Inflammatory macrophage treated with lipopolysaccharide for 4 hours (primary cell): ENCODE measurements around the gene GGNBP2.
"Not testable (repeated sequence)": the region's sequence is repeated elsewhere in the genome, so short reads cannot be mapped to it uniquely, and the experiment has no call there.

Source experiments
- DNase-seq: peaks from one replicate; pipeline ENCODE4 v3.0.0-alpha.2; 2020

The GGNBP2 gene

GRCh38 chr17:36602924-36603384, 58.2 kb downstream of the GGNBP2 start:
- peak; percentile 61 for DNase-seq

DNA sequence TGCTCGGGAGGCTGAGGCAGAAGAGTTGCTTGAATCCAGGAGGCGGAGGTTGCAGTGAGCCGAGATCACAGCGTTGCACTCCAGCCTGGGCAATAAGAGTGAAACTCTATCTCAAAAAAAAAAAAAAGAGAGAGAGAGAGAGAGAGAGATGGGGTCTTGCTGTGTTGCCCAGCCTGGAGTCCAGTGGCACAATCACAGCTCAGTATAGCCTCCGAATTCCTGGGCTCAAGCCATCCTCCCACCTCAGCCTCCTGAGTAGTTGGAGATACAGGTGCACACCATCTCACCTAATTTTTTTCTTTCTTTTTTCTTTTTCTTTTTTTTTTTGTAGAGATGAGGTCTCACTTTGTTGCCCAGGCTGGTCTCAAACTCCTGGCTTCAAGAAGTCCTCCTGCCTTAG, 60.3 kb downstream of the GGNBP2 start:
- not testable (repeated sequence) for DNase-seq

- no peak for DNase-seq
Observed at GRCh38 chr17:36608280-36608679, 63.6 kb downstream of the GGNBP2 start.

- DNase-seq, result peak; percentile 59
Observed at GRCh38 chr17:36608794-36609497, 64.2 kb downstream of the GGNBP2 start.

GRCh38 chr17:36609498-36609862, 64.8 kb downstream of the GGNBP2 start:
- DNase-seq, result no peak

GRCh38 chr17:36610474-36610873, 65.8 kb downstream of the GGNBP2 start:
- DNase-seq, result no peak

GRCh38 chr17:36611345-36612072, 66.8 kb downstream of the GGNBP2 start:
- peak; percentile 43 for DNase-seq

- no peak for DNase-seq
Observed at GRCh38 chr17:36612323-36612722, 67.6 kb downstream of the GGNBP2 start.

GRCh38 chr17:36613155-36613554, 68.4 kb downstream of the GGNBP2 start:
- no peak for DNase-seq

- DNase-seq, result no peak
Observed at GRCh38 chr17:36614081-36614480, 69.4 kb downstream of the GGNBP2 start.

GRCh38 chr17:36614933-36615332, 70.2 kb downstream of the GGNBP2 start:
- no peak for DNase-seq

GRCh38 chr17:36616061-36617029, 71.6 kb downstream of the GGNBP2 start:
- peak; percentile 18 for DNase-seq

- no peak for DNase-seq
Observed at GRCh38 chr17:36617773-36618172, 73.1 kb downstream of the GGNBP2 start.

GRCh38 chr17:36623281-36623680, 78.6 kb downstream of the GGNBP2 start:
- DNase-seq, result no peak

DNA sequence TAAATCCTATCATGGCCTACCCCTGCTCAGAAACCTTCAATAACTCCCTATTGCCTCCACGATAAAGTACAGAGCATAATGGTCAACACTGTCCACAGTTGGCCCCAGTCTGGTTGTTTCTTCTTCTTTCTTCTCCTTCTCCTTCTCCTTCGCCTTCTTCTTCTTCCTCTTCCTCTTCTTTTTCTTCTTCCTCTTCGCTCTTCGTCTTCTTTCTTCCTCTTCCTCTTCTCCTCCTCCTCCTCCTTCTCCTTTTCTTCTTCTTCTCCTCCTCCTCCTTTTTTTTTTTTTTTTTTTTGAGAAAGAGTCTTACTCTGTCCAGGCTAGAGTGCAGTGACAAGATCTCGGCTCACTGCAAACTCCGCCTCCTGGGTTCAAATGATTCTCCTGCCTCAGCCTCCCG, 80.5 kb downstream of the GGNBP2 start:
- no peak for DNase-seq

GRCh38 chr17:36627101-36627500, 82.4 kb downstream of the GGNBP2 start:
- DNase-seq, result no peak

DNA sequence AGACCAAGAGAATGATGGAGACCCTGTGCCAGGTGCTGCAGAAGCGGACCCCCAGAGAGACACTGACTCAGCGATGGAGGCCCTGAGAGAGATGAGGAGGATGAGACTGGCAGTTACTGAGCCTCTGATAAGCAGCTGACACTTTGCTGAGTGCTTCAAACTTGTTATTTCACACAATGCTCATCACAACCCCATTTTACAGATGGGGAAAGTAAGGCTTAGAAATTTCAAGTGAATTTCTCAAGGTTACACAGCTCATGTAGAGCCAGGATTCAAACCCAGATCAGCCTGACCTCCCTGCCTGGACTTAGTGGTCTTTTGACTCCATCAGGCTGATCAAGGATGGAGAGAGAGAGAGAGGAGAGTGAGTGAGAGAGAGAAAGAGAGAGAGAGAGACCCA, 83.9 kb downstream of the GGNBP2 start:
- no peak for DNase-seq

GRCh38 chr17:36629252-36629847, 84.6 kb downstream of the GGNBP2 start:
- peak; percentile 64 for DNase-seq

- DNase-seq, result no peak
Observed at GRCh38 chr17:36629970-36630502, 85.3 kb downstream of the GGNBP2 start.

- no peak for DNase-seq
Observed at GRCh38 chr17:36631022-36631421, 86.3 kb downstream of the GGNBP2 start.

DNA sequence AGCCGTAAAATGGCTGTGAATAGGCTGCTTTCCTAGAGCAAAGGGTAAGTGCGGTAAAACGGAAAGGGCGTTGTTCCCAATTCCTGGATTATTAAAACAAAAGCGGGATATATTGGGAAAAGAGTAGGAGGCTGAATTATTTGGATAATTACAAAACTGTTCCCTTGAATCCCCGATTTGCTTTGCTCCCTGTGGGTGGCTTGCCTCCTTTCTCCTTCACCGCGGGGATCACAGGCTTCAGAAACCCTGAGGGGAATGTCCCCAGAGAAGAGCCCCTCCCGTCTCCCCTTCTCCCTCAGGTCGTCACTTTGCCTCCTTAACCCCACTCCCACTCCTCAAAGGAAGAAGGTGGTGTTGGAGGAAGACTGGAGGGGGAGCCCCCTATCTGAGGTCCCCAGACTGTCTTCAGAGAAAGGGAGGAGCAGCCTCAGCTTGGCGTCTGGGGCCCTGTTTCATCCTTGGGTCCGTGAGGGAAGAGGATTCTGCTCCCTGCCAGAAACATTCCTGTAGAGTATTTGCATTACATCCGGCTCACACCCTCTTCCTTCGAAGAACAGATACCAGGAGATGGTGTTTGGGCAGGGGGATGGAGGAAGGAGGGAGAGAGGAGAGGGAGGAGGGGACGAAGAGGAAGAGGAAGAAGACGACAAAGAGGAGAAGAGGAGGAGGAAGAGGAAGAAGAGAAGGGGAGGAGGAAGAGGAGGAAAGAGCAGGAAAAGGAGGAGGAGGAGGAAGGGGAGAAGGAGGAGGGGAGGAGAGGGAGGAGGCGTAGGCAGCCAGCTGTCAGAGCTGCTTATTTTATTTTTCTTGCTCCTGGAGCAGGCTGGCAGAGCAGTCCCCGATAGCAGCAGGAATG, 88.4 kb downstream of the GGNBP2 start:
- DNase-seq, result no peak
